Measurements from ENCODE around the gene SIGLEC8.

DNA sequence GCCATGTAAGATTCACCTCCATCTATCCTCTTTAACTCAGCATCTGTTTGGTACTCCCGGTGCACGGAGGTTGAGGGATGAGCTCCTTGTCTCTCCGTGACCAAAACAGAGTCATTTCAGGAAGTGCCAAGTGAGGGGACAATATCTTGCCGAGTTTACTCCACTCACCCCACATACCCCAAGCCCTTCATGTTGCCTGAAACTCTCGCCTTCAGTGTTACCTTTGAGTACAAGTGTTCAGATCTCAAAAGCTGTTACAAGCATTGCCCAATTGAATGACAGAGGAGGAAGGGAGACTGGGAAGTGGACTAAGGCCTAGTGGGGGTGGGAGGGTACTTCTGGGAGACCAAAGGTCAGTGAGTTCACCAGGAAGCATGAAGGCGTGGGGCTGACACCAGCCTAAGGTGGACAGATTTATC is 49.4 kb upstream of the SIGLEC8 start:
- TF ChIP-seq, protein P1, sequence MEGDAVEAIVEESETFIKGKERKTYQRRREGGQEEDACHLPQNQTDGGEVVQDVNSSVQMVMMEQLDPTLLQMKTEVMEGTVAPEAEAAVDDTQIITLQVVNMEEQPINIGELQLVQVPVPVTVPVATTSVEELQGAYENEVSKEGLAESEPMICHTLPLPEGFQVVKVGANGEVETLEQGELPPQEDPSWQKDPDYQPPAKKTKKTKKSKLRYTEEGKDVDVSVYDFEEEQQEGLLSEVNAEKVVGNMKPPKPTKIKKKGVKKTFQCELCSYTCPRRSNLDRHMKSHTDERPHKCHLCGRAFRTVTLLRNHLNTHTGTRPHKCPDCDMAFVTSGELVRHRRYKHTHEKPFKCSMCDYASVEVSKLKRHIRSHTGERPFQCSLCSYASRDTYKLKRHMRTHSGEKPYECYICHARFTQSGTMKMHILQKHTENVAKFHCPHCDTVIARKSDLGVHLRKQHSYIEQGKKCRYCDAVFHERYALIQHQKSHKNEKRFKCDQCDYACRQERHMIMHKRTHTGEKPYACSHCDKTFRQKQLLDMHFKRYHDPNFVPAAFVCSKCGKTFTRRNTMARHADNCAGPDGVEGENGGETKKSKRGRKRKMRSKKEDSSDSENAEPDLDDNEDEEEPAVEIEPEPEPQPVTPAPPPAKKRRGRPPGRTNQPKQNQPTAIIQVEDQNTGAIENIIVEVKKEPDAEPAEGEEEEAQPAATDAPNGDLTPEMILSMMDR (IDR thresholded peaks at IDR 0.05; ENCODE audit: low read depth, low read length, poor library complexity, severe bottlenecking), result no peak
- no peak for TF ChIP-seq EZH2phosphoT487 (IDR thresholded peaks at IDR 0.05; ENCODE audit: borderline replicate concordance, low read length)

Data from DOHH2 (cell line).